GM12891 (cell line): ENCODE measurements around the gene FAM3A.

Source experiments
- PAX5 ChIP-seq: IDR thresholded peaks from 2 replicates; pipeline ENCODE4 v1.6.1; 2011; ENCODE audit warnings: low read length, moderate library complexity, mild to moderate bottlenecking; ENCODE audit not compliant: insufficient read depth, severe bottlenecking
- POLR2A ChIP-seq: IDR thresholded peaks from 2 replicates; pipeline ENCODE4 v1.6.1; 2011; ENCODE audit warnings: low read depth, low read length, control low read depth
- POLR2AphosphoS5 ChIP-seq: IDR thresholded peaks from 2 replicates; pipeline ENCODE4 v1.6.1; 2011; ENCODE audit warnings: low read depth, low read length, control low read depth
- TAF1 ChIP-seq: IDR thresholded peaks from 2 replicates; pipeline ENCODE4 v1.6.1; 2011; ENCODE audit warnings: low read depth, low read length, control low read depth

DNA sequence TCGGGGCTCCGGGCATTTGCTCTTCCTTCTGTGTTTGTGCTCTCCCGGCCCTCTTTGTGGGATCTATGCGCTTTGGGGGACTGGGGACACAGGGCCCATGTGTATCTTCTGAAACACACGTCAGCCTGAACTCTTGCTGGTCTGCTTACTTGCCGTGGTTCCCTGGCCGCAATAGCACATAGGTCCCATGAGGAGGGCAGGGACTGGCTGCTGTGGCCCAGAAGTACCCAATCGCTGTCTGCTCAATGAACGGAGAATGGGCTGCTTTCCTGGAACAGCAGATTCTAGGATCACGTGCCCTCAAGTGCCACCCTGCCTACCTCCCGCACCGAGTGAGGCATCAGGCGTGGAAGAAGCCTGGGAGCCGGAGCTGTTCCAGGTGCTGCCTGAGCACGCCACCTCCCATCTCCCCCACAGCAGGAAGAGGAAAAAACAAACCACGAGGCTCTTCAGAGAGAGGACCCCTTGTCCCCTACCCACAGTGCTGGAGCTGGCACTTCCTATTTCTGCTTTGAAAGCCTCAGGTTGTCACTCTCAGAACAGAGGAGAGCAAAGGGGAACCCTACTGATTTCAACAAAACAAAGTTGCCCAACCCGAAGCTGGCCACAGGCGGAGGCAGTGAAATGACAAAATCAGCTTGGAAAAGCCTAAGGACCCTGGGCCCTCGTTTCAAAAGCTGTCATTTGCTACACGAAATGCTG lies 26.8 kb upstream of the FAM3A start:
- TF ChIP-seq POLR2AphosphoS5: no peak
- TF ChIP-seq POLR2A: no peak
- TF ChIP-seq TAF1: no peak
- TF ChIP-seq PAX5: no peak
